Tibial nerve (tissue), 4 donors: ENCODE results near the gene CTU2. TPM values are rescaled to one million over a fixed set of nuclear protein-coding genes. Genes with fewer than 3 reads are reported as not detected.

Experiments used
- DNase-seq, 2 donors: peaks; one replicate each; pipeline ENCODE4 v3.0.0-alpha.2; 2019; ENCODE audit warnings: low spot score in 2 of 2
- H3K27ac ChIP-seq, 4 donors: fragments of 200-600 bp; sonication (generic) in 3 of 4; one replicate each; pipeline ENCODE4 v1.5.1; 2017 to 2019; ENCODE audit warnings: mild to moderate bottlenecking in 1 of 4
- H3K27me3 ChIP-seq, 2 donors: fragments of 200-600 bp; sonication (generic) in 1 of 2; one replicate each; pipeline versions ENCODE4 v1.5.1 to v1.6.0; 2017 to 2019
- H3K36me3 ChIP-seq, 3 donors: fragments of 200-600 bp; sonication (generic); one replicate each; pipeline ENCODE4 v1.5.1; 2018 to 2019
- H3K4me1 ChIP-seq, 4 donors: fragments of 200-600 bp; sonication (generic) in 3 of 4; one replicate each; pipeline ENCODE4 v1.5.1; 2017 to 2019
- H3K4me3 ChIP-seq, 4 donors: fragments of 200-600 bp; sonication (generic) in 3 of 4; one replicate each; pipeline ENCODE4 v1.5.1; 2017 to 2019; ENCODE audit warnings: mild to moderate bottlenecking in 1 of 4, moderate library complexity in 1 of 4
- H3K9me3 ChIP-seq, 4 donors: fragments of 200-600 bp; sonication (generic) in 3 of 4; one replicate each; pipeline ENCODE4 v1.5.1; 2017 to 2019
- EP300 ChIP-seq, 2 donors: sonication (generic); formaldehyde crosslinking; IDR thresholded peaks; one replicate each; pipeline ENCODE4 v1.6.1; 2017; ENCODE audit warnings: antibody characterized with exemption in 2 of 2, mild to moderate bottlenecking in 1 of 2
- POLR2A ChIP-seq, 2 donors: fragments of 450-650 bp; IDR thresholded peaks; one replicate each; pipeline ENCODE4 v1.6.1; 2017; ENCODE audit warnings: antibody characterized with exemption in 2 of 2, mild to moderate bottlenecking in 2 of 2, moderate library complexity in 2 of 2
- WGBS, 2 donors: methylation state at CpG; one replicate each; pipeline ENCODE4 v1.1.5; 2018; 5-methylcytosine and 5-hydroxymethylcytosine counted together
- total RNA-seq, 4 donors: library from RNA; depleted of rRNA; stranded (reverse); fragments of >200 nt; gene quantifications; one replicate each; pipeline ENCODE4 v1.1.0, GENCODE V29; 2016
- TF ChIP-seq, protein P1 (sequence below), 5 experiments: fragments of 200-600 bp in 3 of 5; fragments of 450-650 bp in 2 of 5; sonication (generic) in 3 of 5; IDR thresholded peaks; one replicate each; pipeline ENCODE4 v1.5.1; 2016 to 2019; ENCODE audit warnings: antibody characterized with exemption in 5 of 5, mild to moderate bottlenecking in 3 of 5, moderate library complexity in 2 of 5

The CTU2 gene
- total RNA-seq, 4 donors from 2014 or later = 12.3 to 22.5 (median 12.5) TPM

DNA sequence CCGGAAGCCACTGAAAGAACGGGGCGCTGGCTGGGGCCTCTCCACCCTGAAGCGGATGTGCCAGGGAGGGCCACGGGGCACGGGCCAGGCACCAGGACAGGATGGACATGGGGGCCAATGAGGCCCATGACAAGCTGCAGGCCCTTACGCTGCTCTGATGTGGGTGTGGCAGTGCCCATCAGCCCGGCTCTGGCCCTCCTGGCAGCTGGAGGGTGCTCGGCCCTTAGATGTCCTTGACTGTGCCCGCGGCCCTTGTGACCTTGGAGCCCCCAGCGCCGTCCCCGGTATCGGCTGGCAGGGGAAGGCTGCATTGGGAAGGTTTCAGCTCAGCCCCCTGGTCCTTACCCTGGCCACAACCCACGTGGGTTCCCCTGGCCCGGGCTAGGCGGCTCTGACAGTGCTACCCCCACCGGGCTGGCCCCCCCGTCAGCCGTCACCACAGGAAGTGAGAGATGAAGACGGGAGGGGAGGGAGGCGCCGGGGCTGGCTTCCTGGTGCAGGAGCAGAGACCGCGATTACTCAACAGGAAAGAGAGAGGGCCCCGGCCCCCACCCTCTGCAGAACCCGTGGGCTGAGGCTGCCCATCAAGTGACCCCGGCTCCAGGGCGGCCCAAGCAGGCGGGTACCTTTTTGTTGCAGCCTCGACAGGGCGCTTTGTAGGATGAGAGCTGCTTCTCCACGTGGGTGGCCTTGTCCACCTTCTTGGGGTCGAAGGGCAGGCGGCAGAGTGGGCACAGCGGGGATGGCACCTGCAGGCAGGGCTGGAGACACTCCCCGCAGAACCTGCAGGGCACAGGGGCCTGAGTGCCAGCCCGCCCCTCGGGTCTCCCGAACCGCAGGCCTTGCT is 5.4 kb upstream of the CTU2 start:
- WGBS, 2 donors = 50 to 64% methylated on average over 23 to 40 of the region's 42 CpGs

DNA sequence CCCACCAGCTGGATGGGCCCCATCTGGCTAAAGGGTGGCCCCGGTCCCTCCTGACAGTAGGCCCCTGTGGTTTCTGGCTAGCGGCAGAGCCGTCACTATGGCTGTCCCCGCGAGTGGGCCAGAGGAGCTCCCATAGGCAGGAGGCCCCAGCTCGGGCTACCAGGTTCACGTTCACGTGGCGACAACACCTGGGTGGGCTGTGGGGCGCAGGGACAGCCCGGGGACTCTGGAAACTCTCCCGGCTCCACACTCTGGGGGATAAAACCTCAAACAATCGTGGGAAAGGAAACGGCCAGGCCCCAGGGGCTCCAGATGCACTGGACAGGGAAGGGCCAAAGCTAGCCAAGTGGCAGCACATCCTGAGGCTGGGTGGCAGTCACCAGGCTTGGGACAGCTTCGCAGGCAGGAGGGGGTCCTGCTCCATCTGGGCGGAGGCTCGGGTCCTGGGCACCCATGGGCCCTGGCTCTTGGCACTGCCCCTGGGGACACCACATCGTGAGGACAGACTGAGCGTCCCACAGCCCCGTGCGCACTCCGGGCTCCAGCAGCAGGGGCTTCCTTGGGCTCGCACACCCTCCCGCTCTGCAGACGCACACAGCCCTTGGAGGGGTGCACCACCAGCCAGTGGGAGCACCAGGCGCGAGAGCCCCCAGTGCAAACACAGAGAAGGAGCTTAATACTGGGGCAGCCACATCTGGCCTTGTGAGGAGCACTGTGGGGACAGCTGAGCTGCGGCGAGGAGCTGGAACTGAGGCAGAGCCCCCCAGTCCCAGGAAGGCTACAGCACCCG is 4.5 kb upstream of the CTU2 start:
- TF ChIP-seq EP300 (IDR thresholded peaks at IDR 0.05) (no peak), POLR2A (IDR thresholded peaks at IDR 0.05) (no peak)
- TF ChIP-seq, protein P1, sequence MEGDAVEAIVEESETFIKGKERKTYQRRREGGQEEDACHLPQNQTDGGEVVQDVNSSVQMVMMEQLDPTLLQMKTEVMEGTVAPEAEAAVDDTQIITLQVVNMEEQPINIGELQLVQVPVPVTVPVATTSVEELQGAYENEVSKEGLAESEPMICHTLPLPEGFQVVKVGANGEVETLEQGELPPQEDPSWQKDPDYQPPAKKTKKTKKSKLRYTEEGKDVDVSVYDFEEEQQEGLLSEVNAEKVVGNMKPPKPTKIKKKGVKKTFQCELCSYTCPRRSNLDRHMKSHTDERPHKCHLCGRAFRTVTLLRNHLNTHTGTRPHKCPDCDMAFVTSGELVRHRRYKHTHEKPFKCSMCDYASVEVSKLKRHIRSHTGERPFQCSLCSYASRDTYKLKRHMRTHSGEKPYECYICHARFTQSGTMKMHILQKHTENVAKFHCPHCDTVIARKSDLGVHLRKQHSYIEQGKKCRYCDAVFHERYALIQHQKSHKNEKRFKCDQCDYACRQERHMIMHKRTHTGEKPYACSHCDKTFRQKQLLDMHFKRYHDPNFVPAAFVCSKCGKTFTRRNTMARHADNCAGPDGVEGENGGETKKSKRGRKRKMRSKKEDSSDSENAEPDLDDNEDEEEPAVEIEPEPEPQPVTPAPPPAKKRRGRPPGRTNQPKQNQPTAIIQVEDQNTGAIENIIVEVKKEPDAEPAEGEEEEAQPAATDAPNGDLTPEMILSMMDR (IDR thresholded peaks at IDR 0.05) = no peak
- Histone ChIP-seq H3K4me3 (peak overlapping the region in 2 of 4 donors; percentile 12 to 19), H3K4me1 (peaks cover 0 to 64% (median 30%) of the 10 kb centered on the region in 4 donors), H3K9me3 (no peaks in the 10 kb centered on the region), H3K27me3 (no peaks in the 10 kb centered on the region), H3K27ac (peak overlapping the region in 3 of 4 donors; percentile 70 to 95 (median 89)), H3K36me3 (peaks cover 0 to 65% (median 9%) of the 10 kb centered on the region in 3 donors)
- WGBS, 2 donors = 75 to 82% methylated on average over 24 to 25 of the region's 30 CpGs
- no peak for DNase-seq

More for the DNA sequence above, 5.4 kb upstream of the CTU2 start:
- TF ChIP-seq, protein P1 (IDR thresholded peaks at IDR 0.05) = no peak
- TF ChIP-seq EP300 (IDR thresholded peaks at IDR 0.05) (peak; percentile 49 to 71), POLR2A (IDR thresholded peaks at IDR 0.05) (peak in 1 of 2 donors; percentile 16)
- H3K9me3 ChIP-seq = no peaks in the 10 kb centered on the region
- H3K4me3 ChIP-seq = peak overlapping the region in 2 of 4 donors; percentile 18 to 19
- peak overlapping the region in 3 of 4 donors; percentile 70 to 95 (median 89) for H3K27ac ChIP-seq
- H3K4me1 ChIP-seq = peaks cover 0 to 63% (median 29%) of the 10 kb centered on the region in 4 donors
- peak; percentile 74 to 81 for DNase-seq
- no peaks in the 10 kb centered on the region for H3K27me3 ChIP-seq
- peaks cover 0 to 74% (median 9%) of the 10 kb centered on the region in 3 donors for H3K36me3 ChIP-seq

GRCh38 chr16:88702371-88703210 is 3.7 kb upstream of the CTU2 start:
- WGBS, 2 donors = 82 to 83% methylated on average over 30 to 31 of the region's 31 CpGs
- H3K9me3 ChIP-seq = no peaks in the 10 kb centered on the region
- H3K27me3 ChIP-seq = no peaks in the 10 kb centered on the region
- DNase-seq = no peak
- peak overlapping the region in 2 of 4 donors; percentile 12 to 22 for H3K4me3 ChIP-seq
- peak overlapping the region in 3 of 4 donors; percentile 84 to 95 (median 89) for H3K27ac ChIP-seq
- TF ChIP-seq POLR2A (IDR thresholded peaks at IDR 0.05) (no peak), EP300 (IDR thresholded peaks at IDR 0.05) (no peak)
- TF ChIP-seq, protein P1 (IDR thresholded peaks at IDR 0.05) = no peak
- peaks cover 0 to 56% (median 4%) of the 10 kb centered on the region in 3 donors for H3K36me3 ChIP-seq
- peaks cover 0 to 72% (median 36%) of the 10 kb centered on the region in 4 donors for H3K4me1 ChIP-seq

GRCh38 chr16:88703486-88704309 is 2.6 kb upstream of the CTU2 start:
- H3K4me1 ChIP-seq = peaks cover 0 to 83% (median 38%) of the 10 kb centered on the region in 4 donors
- H3K27me3 ChIP-seq = no peaks in the 10 kb centered on the region
- DNase-seq = no peak
- peaks cover 0 to 45% (median 0%) of the 10 kb centered on the region in 3 donors for H3K36me3 ChIP-seq
- no peaks in the 10 kb centered on the region for H3K9me3 ChIP-seq
- TF ChIP-seq, protein P1 (IDR thresholded peaks at IDR 0.05) = no peak
- peak in 1 of 2 donors; percentile 33 for TF ChIP-seq POLR2A (IDR thresholded peaks at IDR 0.05)
- TF ChIP-seq EP300 (IDR thresholded peaks at IDR 0.05) = peak in 1 of 2 donors; percentile 75
- 52 to 53% methylated on average over 12 to 25 of the region's 26 CpGs for WGBS, 2 donors
- peak overlapping the region in 3 of 4 donors; percentile 84 to 95 (median 89) for H3K27ac ChIP-seq
- peak overlapping the region in 2 of 4 donors; percentile 10 to 88 for H3K4me3 ChIP-seq
